ENCODE data around the gene DAP.

Gene DAP

GRCh38 chr5:10708189-10708944, 52.7 kb downstream of the DAP start:
- DNase-seq = no peak

- DNase-seq = peak; percentile 54
These were observed 53.6 kb downstream of the DAP start for GRCh38 chr5:10707198-10708142.

- DNase-seq = no peak
These were observed 54.7 kb downstream of the DAP start for GRCh38 chr5:10706326-10706725.

- no peak for DNase-seq
These were observed 55.3 kb downstream of the DAP start for GRCh38 chr5:10705747-10706146.

GRCh38 chr5:10704949-10705621, 55.9 kb downstream of the DAP start:
- peak; percentile 63 for DNase-seq

GRCh38 chr5:10703676-10704075, 57.4 kb downstream of the DAP start:
- no peak for DNase-seq

- DNase-seq = peak; percentile 84
These were observed 58.0 kb downstream of the DAP start for GRCh38 chr5:10702911-10703491.

- peak; percentile 95 for DNase-seq
These were observed 58.9 kb downstream of the DAP start for GRCh38 chr5:10702040-10702629.

GRCh38 chr5:10701567-10702039, 59.4 kb downstream of the DAP start:
- peak; percentile 21 for DNase-seq

- no peak for DNase-seq
These were observed 60.5 kb downstream of the DAP start for GRCh38 chr5:10700516-10700915.

- no peak for DNase-seq
These were observed 61.0 kb downstream of the DAP start for GRCh38 chr5:10699987-10700386.

- DNase-seq = no peak
These were observed 61.7 kb downstream of the DAP start for GRCh38 chr5:10699281-10699874.

- no peak for DNase-seq
These were observed 65.1 kb downstream of the DAP start for GRCh38 chr5:10695759-10696543.

GRCh38 chr5:10695055-10695649, 65.9 kb downstream of the DAP start:
- peak; percentile 49 for DNase-seq

- peak; percentile 65 for DNase-seq
These were observed 68.9 kb downstream of the DAP start for GRCh38 chr5:10691826-10692785.

- DNase-seq = no peak
These were observed 70.3 kb downstream of the DAP start for GRCh38 chr5:10690460-10691440.

GRCh38 chr5:10689391-10690081, 71.5 kb downstream of the DAP start:
- DNase-seq = peak; percentile 25

Data from NCI-H226 (cell line).